Activated CD8-positive, alpha-beta memory T cell treated with anti-CD3 and anti-CD28 coated beads, Interleukin-2, amount 50 U/mL, for 1 hour (primary cell): ENCODE data around the gene PANK4.

ENCODE experiments used
- DNase-seq: peaks from one replicate; pipeline ENCODE4 v3.0.0-alpha.2; 2020; ENCODE audit errors: extremely low read depth

PANK4 gene

DNA sequence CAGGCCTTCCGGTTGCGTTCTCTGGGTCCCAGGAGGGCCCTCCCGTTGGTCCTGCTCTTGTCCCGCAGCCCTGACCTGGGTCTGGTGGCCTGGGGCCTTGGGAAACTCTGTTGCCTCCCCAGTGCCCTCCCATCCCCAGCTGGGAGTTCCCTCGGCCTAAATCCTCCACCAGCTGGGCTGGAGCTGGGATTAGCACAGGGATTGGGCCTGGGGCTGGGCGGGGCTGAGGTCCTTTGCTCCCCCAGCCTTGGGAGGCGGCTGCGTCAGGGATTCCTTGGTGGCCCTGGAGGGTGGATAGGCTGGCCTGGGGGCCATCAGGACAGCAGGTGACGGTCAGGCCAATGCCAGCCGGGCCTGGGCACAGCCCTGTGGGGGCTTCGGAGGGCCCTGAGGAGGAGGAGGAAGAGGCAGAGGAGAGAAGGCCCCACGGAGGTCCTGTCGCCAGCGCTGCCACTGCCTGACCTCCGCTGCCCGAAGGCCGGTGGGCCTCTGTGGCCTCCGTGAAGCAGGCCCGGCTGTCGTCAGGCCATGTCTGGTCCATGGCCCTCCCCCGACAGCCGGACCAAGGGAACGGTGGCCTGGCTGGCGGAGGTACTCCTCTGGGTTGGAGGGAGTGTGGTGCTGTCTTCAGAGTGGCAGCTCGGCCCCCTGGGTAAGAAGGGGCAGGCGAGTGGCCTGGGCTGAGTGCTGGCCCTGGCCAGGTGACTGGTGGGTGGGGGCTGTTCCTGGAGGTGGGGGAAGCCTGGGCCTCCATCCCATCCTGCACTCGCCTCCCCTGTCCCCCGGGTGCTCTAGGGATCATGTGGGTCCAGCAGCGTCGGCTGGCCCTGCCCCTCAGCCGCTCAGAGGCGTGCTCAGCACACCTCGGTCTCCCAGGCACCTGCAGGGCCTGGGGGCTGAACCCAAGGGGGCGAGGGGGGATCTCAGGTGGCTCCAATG, 50.1 kb downstream of the PANK4 start, which contains the start of gene PLCH2:
Gene PLCH2, plus strand, starts transcription at position 229 of the 939 bp plus-strand sequence. Its CDS starts 300 bp downstream, at position 529.
- DNase-seq = no peak

DNA sequence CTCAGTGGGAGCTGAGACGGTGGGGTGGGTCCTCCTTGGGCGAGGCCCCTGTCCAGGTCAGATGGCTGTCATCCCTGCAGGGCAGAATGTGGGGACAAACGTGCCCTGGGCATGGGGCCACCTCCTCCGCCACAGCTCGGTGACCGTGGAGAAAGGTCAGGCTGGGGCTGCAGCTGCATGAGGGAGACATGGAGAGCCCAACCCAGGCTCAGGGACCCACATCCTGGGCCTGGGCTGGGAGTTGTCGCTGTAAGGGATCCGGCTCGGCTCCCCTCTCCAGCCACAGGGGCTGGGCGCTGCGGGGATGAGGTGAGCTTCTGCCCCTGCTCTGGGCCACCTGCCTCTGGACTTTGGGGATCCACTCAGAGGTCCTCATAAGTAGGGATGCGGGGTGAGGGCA, 50.8 kb downstream of the PANK4 start:
- no peak for DNase-seq

DNA sequence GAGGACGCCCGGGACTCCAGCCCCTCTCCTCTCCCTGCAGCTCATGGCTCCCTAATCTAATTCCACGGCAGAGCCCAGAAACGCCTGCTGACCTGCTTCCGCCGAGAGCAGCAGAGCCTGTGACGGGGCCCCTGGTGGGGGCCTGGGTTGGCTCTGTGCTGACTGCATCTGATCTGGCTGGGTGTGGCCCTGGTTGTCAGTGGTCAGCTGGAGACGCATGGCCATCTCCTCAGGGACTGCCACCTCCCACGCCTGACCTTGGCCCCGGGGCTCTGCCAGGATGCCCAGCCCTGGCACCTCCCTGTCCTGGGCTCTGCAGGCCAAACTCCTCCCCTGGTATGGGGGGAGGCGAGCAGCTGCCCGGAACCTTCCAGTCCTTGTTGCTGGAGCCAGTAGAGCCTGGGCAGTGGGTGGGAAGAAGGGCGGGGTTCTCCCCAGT, 51.4 kb downstream of the PANK4 start:
- DNase-seq = no peak

DNA sequence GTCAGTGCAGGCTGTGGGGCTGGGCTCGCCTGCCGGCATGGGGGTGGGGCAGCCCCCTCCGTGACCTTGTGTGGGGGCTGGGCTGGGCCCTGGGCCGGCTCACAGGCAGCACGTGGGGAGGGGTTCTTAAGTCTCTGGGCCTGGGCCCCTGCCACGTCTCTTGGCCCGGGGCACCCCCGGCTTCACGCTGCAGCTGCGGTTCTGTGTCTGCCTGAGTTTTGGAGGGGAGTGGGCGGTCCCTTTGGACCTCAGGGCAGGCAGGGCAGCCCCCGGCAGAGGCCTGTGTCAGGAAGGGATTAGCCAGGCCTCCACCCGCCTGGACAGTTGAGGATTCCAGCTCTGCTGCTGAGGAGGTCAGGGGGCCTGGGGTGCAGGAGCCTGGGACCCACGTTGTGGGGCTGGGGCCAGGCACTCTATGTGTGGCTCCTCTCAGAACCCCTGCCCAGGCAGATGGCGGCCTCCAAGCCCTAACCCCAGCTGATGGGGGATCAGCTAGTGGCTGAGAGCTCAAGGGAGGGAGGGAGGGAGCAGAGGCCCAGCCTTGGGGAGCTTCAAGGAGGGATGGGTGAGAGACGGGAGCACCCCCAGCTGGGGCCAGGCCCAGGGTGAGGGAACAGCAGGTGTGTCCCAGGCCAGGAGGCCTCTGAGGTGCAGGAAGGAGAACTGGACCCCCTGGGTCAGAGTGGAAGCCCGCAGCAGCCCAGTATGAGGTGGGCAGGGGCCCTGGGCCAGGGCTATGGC, 52.1 kb downstream of the PANK4 start:
- no peak for DNase-seq

DNA sequence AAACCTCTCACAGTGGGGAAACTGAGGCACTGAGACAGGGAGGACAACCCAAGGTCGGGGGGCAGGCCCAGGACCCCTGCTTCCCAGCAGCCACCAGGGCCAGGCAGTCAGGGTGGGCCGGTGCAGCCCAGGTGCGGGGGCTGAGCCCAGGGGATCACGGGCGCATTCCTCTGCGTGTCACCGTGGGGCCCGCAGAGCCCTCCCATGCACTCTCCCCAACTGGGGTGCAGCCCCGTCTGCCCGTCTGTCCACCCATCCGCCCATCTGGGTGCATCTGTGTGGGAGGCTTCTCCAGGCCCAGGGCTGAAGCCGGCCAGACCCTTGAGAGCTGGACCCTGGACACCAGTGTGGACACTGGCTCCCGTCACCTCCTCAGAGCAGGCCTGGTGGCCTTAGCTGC, 53.2 kb downstream of the PANK4 start:
- no peak for DNase-seq

DNA sequence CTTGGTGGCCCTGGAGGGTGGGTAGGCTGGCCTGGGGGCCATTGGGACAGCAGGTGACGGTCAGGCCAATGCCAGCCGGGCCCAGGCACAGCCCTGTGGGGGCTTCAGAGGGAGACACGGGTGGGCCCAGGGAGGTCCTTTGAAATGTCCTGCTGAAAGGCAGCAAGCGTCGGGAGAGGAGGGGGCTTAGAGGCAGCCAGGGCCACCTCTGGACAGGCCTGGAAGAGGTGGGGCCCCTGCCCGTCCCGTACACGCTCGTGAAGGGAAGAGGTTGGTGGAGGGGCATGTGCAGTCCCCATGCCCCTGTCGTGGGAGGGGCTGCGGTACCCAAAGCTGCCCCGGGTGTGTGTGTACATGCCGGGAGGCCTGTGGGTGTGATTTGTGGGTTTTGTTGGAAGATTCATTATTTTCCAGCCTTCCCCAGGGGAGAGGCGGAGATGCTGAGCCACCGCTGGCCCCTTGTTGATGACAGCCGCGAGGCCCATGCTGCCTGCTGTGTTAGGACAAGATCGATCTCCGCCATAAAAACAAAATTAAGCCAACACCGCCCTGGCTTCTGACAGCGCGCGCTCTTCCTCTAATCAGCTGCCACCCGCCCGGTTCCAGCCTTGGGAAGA, 53.7 kb downstream of the PANK4 start:
- no peak for DNase-seq

DNA sequence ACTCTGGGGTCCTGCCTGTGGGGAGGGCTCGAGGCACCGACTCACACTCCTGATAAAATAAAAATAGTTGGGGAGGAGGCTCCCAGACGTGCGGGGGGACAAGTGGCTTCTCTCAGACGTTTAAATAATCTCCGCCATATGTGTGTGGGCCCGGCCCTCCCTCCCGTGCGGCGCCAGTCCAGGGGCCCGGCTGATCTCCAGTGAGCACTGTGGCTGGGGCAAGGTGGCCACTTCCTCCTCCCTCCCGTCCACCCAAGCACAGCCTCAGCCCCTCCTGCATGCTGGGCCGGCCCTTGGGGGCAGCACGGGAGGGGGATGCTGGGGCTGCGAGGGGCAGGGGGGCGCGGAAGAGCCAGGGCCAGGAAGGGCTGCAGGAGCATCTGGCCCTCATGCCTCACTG, 54.3 kb downstream of the PANK4 start:
- DNase-seq = no peak

DNA sequence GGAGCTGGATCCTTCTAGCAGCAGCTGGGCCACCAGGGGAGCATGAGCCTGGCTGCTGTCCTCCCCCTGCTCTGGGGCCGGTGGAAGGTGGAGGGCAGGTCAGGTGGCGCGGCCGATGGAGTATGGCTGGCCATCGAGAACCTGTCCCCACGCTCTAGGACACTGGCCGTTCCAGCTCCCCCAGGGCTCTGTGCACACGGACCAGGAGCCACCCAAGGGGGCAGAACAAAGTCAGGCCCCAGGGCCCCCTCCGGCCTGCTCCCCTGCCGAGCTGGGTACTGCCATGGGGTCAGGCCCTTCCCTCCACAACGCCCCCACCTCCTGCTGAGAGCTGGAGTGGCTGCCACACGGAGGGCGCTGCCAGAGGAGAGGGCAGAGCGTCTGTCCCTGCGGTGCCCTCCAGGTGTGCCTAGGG, 54.8 kb downstream of the PANK4 start:
- no peak for DNase-seq

DNA sequence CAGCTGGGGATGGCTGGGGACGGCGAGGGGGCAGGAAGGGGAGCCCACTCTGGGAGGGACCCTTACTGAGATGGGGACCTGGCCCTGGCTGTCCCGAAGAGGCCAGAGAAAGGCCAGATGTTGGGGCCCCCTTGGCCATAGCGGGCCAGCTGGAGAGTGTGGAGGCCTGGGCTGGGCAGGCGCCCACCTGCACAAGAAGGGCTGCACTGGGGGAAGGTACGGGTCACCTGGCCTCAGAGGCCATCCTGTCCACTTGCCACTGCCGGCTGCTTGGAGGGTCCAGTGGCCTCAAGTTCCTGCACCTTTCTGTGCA, 55.3 kb downstream of the PANK4 start:
- no peak for DNase-seq

DNA sequence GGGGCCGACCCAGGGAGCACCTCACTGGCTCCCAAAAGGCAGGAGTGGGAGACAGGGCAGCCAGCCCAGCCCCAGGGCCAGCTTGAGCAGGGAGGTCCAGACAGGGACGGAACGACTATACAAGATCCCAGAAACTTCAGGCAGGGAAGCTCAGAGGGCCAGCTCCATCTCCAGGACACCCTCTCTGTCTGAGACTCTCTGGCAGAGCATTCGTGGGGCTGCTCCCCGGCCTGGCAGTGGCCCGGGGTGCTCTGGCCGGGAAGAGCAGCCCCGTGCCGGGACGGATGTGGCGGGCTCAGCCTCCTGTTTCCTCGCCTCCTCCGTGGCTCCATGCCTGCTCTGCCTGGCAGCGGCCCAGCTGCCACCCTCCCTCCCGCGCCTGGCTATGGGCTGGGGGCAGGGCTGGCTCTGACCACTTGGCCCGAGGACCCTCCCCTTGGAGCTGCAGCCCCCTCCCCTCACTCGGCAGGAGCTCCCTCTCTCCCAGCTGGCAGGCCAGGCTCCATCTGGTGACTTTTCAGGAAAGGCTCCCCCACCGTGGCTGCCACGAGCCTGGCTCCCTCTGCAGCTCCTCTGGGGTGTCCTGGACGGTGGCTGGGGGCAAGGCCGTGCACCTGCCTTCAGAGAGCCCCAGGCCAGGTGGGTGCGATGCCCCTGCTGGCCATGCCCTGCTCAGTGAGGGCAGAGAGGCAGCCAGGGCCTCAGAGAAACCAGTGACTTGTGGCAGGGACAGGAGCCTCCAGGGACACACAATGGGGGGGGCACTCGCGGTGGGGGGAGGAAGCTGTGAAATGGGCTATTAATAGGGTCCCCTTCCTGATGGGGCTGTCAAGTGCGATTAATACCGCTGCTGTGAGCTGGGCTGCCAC, 55.9 kb downstream of the PANK4 start:
- DNase-seq = no peak

DNA sequence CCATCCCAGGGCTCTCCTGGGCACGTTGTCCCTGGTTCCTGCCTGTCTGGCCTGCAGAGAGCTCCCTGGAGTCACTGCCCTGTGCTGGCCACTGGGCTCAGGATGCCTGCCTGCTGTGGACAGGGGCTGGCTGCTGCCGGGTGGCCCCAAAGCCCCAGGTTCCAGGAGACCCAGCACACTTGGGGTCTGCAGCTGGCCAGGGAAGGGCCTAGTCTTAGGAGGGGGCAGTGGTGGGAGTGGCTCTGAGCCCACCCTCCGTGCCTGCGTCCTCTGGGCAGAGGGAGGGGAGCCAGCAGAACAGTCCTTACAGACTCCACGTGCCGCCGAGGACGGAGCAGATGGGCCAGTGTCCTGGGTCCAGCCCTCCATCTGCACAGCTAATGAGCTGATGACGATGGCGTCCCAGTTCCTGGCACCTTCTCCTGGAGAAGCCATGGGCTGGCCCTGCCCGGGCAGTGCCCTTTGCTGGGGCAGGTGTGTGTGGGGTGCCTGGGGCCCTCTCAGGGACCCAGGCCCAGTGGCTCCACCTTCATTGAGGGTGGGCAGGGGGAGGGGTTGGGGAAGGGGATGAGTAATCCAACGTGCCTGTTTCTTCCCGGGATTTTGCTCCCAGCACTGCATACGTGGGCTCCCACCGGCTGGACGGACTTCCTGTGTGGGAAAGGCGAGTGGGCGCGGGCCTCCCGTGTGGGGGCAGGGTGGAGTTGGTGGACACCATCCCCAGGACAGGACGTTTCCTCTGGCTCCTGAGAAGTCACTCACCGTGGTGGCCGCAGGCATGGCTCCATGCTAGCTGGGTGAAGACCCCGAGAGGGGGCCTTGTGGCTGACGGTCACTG, 57.1 kb downstream of the PANK4 start:
- no peak for DNase-seq

DNA sequence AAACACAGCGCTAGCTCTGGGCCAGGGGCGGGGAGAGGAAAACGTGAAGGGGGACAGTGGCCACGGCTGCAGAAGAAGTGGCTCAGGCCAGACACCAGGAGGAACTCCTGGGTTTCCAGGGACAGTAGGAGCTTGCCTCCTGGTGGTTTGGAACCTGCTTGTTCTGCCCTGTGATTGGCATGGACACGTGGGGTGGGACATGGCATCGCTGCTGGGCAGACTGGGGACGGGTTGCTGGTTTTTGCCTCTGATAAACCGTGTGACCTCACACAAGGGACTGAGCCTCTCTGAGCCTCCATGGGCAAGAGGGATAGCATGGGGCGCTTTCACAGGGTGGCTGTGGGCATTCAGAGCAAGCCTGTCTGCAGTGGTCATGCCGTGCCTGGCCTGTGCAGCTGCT, 57.9 kb downstream of the PANK4 start:
- DNase-seq = no peak

DNA sequence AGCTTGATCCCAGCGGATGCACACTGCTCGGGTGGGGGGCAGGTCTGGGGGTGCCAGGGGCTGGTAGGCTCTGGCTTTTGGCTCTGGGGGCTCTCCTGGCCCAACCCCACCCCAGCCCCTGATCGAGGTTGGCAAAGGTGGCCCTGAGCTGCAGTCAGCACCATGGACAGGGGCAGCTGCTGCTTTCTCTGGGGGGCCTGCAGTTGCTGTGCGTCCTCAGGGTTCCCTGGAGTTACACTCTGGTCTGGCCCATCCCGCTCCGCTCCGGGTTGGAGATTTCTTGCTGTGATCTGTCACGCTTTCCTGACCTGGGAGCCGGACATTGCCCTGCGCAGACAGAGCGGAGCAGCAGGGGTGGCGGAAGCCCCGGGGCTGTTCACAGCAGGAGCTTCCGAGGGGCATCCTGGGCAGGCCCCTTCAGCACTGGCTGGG, 58.3 kb downstream of the PANK4 start:
- no peak for DNase-seq

DNA sequence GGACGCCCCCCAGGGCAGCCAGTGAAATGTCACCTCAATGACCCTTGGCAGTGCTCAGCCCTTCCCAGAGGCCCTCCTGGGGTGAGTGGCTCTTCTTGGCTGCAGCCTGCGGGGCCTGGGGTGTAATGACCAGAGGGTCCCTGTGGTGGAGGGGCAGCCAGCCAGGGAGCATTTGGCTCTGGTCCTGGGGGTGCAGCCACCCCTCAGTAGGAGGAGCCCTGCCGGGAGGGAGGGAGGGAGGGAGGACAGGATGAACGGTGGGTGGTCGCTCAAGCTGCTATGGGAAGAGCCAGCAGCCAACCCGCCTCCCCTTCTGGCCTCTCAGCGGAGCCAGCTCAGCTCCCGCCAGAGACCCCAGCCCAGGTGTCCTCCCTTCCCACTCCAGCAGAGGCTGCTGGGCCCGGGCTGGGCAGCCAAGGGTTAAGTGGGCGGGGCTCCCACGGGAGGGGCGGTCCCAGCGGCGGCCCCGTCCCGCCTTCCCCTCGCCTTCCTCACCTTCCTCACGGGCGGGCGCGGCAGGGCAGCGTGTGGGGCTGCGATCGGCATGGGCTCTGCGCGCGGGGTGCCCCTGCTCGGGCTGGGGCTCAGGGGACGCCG, 59.3 kb downstream of the PANK4 start:
- no peak for DNase-seq

DNA sequence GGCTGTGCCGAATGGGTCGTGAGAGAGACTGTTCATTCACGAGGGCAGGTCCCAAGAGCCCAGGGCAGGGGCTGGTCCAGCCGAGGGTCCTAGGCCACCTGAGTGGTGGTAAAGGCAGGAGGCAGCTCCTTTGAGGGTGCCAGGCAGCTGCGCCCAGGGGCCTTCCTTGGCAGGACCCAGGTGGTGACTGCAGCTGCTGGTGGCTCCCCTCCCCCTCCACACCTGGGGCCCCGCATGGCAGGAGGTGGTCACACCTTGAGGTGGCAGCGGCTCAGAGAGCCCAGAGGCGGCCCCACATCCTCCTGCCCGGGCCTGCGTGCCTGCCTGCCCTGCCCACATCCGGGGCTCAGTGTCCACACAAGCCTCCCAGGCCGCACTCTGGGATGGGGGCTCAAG, 60.1 kb downstream of the PANK4 start:
- DNase-seq = no peak

DNA sequence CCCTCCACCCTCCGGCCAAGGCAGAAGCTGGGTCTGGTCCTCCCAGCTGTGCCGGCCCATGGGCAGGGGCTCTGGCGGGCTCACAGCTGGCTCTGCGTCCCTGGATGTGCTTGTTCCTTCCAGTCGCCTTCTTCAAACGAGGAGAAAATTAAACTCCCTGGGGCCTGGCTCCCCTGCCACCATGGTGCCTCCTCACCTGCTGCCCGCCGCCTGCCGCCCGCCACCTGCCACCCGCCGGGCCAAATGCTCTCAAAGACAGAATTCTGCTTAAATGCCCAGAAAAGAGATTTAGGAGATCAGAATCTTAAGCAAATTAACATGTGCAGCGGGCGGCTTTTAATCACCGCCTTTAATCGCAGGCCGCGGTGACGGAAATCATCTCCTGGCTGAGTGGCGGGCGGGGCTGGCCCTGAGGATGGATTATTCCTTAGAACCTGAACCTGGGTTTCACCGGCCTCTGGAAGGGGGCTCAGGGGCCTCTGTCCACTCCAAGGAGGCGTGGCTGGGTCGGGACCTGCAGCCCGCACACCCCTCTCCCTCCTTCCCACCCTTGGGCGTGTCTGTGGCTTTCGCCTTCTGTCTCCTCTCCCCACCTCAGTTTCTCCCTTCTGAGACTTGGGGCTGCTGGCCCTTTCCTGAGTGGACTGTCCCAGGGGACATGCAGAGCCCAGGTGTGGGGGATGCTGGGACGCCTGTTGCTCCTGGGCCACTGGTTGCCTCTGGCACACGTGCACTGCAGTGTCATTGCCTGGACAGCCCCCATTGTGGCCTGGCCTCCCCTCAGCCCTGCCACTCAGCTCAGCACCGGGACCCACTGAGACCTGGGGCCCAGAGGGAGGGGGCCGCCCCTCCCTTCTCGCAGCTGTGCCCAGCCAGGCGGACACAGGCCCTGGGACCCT, 60.8 kb downstream of the PANK4 start:
- no peak for DNase-seq

DNA sequence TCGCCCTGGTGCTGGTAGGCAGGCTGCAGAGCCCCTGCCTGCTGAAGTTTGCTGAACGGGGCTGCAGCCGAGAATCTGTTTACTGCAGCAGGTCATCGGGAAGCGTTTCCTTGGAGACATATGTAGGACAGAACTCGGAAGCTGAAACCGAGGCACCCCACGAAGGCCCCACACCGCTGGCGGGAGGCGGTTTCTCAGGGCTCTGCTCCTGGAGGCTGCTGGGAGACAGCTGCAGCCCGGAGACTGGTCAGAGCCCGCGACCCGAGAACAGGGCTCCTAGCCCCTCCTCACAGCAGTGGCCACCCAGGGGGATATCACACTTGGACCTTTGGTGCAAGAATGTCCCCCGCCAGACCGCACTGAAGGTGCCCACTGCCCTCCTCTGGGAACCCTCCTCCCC, 63.0 kb downstream of the PANK4 start:
- DNase-seq = no peak

DNA sequence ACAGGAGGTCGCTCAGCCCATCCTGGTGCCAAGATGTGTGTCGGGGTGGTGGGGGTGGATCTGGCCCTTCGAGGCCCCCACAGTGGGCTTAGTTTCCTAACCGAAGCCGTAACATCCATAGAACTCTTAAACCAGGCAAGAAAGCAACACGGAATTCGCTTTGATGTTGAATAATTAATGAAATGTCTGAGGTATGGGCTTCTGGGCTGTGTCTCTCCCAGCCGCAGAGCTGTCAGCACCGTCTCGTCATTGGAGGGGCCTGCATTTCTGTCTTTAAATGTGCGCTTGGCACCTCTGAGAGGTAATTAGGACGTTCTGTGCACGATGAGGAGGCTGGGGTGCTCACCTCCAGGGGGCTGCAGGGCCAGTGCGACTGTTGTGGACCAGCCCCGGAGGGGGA, 63.6 kb downstream of the PANK4 start:
- no peak for DNase-seq
